ENCODE data around the gene ANKRD22.

ANKRD22 gene

GRCh38 chr10:88800152-88801125 is 51.2 kb downstream of the ANKRD22 start:
- no peak for DNase-seq (ENCODE audit: low spot score)

GRCh38 chr10:88794731-88795130 is 56.9 kb downstream of the ANKRD22 start:
- DNase-seq (ENCODE audit: low spot score) = no peak

- peak; percentile 32 for DNase-seq (ENCODE audit: low spot score)
These were observed 57.8 kb downstream of the ANKRD22 start for GRCh38 chr10:88793712-88794299.

GRCh38 chr10:88792661-88793060 is 59.0 kb downstream of the ANKRD22 start:
- DNase-seq (ENCODE audit: low spot score) = peak; percentile 13

DNA sequence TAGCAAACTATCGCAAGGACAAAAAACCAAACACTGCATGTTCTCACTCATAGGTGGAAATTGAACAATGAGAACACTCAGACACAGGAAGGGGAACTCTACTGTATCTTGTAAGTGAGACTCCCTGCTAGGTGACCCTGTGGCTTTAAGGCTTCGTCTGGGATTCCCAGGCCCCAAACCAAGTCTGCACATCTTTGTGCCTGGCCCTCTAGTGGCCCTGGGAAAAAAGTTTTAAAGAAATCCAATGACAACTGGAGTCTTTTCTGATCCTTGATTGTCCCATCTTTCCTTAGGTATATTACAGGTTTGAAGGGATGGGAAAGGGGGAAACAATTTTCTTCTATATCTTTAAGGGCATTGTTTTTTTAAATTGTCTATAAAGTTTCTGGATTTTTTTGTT is 59.7 kb downstream of the ANKRD22 start:
- DNase-seq (ENCODE audit: low spot score) = no peak

- DNase-seq (ENCODE audit: low spot score) = no peak
These were observed 62.7 kb downstream of the ANKRD22 start for GRCh38 chr10:88788924-88789323.

- DNase-seq (ENCODE audit: low spot score) = no peak
These were observed 64.2 kb downstream of the ANKRD22 start for GRCh38 chr10:88787463-88787862.

DNA sequence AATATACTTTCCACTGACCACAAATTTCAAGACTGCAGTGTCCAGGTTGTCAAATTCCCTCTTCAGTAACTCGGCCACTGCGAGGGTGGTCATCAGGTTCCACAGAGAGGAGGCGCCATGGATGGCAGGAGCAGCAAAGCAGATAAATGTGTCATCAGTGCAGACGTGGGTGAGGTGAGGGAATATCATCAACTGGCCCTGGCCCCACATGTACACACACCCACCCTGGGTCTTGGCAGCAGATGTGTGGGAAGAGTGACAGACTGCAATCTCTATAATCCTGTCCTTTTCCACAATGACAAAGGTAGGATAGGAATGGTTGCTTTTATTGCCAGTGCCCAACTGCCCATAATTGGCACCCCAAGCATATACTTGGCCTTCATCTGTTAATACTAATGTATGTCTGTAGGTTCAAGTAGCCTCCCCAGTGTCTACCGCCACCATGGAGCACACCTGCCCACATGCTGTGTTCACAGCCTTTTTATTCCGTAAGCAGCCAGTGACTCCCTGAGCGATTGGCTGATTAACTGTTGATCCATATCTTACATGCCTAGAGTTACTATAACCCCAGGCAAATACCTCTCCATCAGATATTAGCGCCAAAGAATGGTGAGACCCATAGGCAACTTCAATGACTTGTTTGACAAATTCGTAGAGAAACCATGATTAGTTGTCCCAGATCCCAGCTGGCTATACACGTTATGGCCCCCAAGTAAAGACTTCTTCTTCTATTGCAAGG is 65.4 kb downstream of the ANKRD22 start:
- DNase-seq (ENCODE audit: low spot score) = no peak

DNA sequence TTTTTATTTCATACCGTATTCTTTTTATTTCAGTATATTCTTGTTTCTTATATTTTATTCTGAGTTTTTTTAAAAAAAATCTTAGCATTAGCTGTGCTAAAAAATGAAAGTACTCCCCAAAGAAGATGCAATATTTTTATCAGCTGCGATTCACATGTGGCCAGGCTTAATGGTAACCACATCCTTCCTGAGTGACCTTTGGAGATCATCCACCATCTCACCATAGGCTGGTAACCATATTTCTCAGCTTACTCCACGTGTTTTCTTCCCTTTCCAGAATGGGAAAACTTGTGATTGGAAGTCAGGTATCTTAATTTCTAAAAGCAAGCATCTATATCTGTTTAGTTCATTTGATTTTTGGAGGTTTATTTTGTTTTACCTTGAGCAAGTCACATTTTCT is 67.9 kb downstream of the ANKRD22 start:
- DNase-seq (ENCODE audit: low spot score) = no peak

- no peak for DNase-seq (ENCODE audit: low spot score)
These were observed 69.4 kb downstream of the ANKRD22 start for GRCh38 chr10:88782222-88782621.

DNA sequence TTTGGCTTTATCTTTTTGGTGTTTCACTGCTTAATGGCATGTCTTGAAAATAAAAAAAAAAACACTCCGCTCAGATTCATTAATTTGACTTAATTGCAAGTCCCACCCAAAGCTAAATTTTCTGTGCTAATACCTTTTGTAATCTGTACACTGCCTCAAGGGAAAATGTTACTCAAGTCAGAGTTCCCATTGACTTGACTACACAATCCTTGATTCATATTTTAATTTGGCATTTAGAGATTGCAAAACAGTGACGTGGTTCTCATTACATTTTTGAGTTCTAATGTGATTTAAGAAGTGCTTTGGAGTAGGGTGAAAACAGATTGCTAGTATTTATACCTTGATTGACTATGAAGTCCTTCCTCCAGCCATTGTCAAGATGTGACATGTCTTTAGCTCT is 70.4 kb downstream of the ANKRD22 start:
- no peak for DNase-seq (ENCODE audit: low spot score)
